H1 (cell line): ENCODE data around the gene ADAM12. TPM values are rescaled to one million over a fixed set of nuclear protein-coding genes. Genes with fewer than 3 reads are reported as not detected.

Source experiments
- CTCF ChIA-PET: fragments of 300-600 bp; sonication (Branson Sonifier 250); formaldehyde crosslinking; loops from one replicate; lab custom pipeline; 2021; ENCODE audit not compliant: partially characterized antibody; lab: Charles Lee
- POLR2A ChIA-PET: fragments of 300-600 bp; sonication (Branson Sonifier 250); formaldehyde crosslinking; loops from one replicate; lab custom pipeline; 2021; ENCODE audit warnings: inconsistent platforms; ENCODE audit not compliant: partially characterized antibody; lab: Charles Lee
- DNase-seq, 2 experiments: peaks; one replicate each; pipeline versions ENCODE4 v3.0.0 to v3.0.0-alpha.2; 2010 to 2022; ENCODE audit warnings: low spot score in 2 of 2, low read depth in 1 of 2, mixed read lengths in 1 of 2
- FAIRE-seq: peaks from 2 replicates; lab custom pipeline; 2011; peaks lifted over from hg19 to GRCh38; lab: Jason Lieb, UNC
- H2AFZ ChIP-seq: 2 replicates; pipeline ENCODE4 v1.8.1; 2012; ENCODE audit warnings: low read length, inconsistent platforms
- H2AK5ac ChIP-seq: 2 replicates; pipeline ENCODE4 v1.6.1; 2013; ENCODE audit warnings: low read depth, low read length
- H2BK120ac ChIP-seq: replicated peaks from 2 replicates; pipeline ENCODE3; 2013; ENCODE audit warnings: low read depth, low read length, inconsistent platforms
- H2BK12ac ChIP-seq: 2 replicates; pipeline ENCODE4 v1.6.1; 2013; ENCODE audit warnings: low read depth, low read length
- H2BK15ac ChIP-seq: 2 replicates; pipeline ENCODE4 v1.6.1; 2013; ENCODE audit warnings: low read length
- H2BK20ac ChIP-seq: 2 replicates; pipeline ENCODE4 v1.6.1; 2013; ENCODE audit warnings: low read length
- H2BK5ac ChIP-seq: 2 replicates; pipeline ENCODE4 v1.6.1; 2013; ENCODE audit warnings: low read depth, low read length
- H3K14ac ChIP-seq: 2 replicates; pipeline ENCODE4 v1.6.1; 2013; ENCODE audit warnings: inconsistent platforms; ENCODE audit not compliant: insufficient read length
- H3K18ac ChIP-seq: 2 replicates; pipeline ENCODE4 v1.6.1; 2013; ENCODE audit warnings: low read length; ENCODE audit errors: extremely low read depth
- H3K23ac ChIP-seq: 2 replicates; pipeline ENCODE4 v1.6.1; 2013; ENCODE audit warnings: inconsistent platforms; ENCODE audit not compliant: insufficient read length
- H3K23me2 ChIP-seq: 2 replicates; pipeline ENCODE4 v1.6.1; 2013; ENCODE audit warnings: low read depth, low read length
- H3K27ac ChIP-seq: 2 replicates; pipeline ENCODE4 v1.6.1; 2011; ENCODE audit warnings: low read depth, low read length, inconsistent platforms
- H3K27me3 ChIP-seq, 4 experiments: replicated peaks in 1 of 4; 1 replicate in 1 of 4; 2 replicates in 3 of 4; pipeline versions ENCODE4 v1.6.1 to v1.8.1; 2011 to 2013; ENCODE audit warnings: low read length in 3 of 4, mild to moderate bottlenecking in 3 of 4, inconsistent platforms in 2 of 4, mixed read lengths in 2 of 4, moderate library complexity in 1 of 4; ENCODE audit not compliant: control insufficient read depth in 3 of 4, insufficient read depth in 3 of 4; ENCODE audit errors: extremely low read depth in 1 of 4
- H3K36me3 ChIP-seq, 4 experiments: 2 replicates each; pipeline versions ENCODE4 v1.6.1 to v1.8.1; 2011 to 2013; ENCODE audit warnings: mild to moderate bottlenecking in 4 of 4, low read length in 3 of 4, moderate library complexity in 2 of 4, control low read depth in 1 of 4, inconsistent platforms in 1 of 4; ENCODE audit not compliant: insufficient read depth in 4 of 4, control insufficient read depth in 2 of 4
- H3K4ac ChIP-seq: replicated peaks from 2 replicates; pipeline ENCODE3; 2013; ENCODE audit warnings: low read length, low read depth, mixed read lengths, inconsistent platforms; ENCODE audit not compliant: insufficient read length
- H3K4me1 ChIP-seq, 4 experiments: replicated peaks in 1 of 4; 1 replicate in 1 of 4; 2 replicates in 3 of 4; pipeline versions ENCODE4 v1.6.1 to v1.8.1; 2011 to 2013; ENCODE audit warnings: low read length in 3 of 4, inconsistent platforms in 2 of 4, mixed read lengths in 1 of 4; ENCODE audit not compliant: insufficient read depth in 4 of 4, control insufficient read depth in 3 of 4
- H3K4me2 ChIP-seq, 2 experiments: 2 replicates each; pipeline versions ENCODE4 v1.6.1 to v1.8.1; 2011 to 2013; ENCODE audit warnings: low read depth in 2 of 2, low read length in 2 of 2, control low read depth in 1 of 2, inconsistent platforms in 1 of 2, mild to moderate bottlenecking in 1 of 2; ENCODE audit not compliant: insufficient read depth in 1 of 2
- H3K4me3 ChIP-seq, 4 experiments: fragments of 200-600, 300-600 bp in 1 of 4; sonication (generic), shearing (Covaris generic), sonication (Bioruptor Twin) in 1 of 4; 2 replicates each; pipeline versions ENCODE4 v1.5.1 to v1.8.1; 2011 to 2016; ENCODE audit warnings: low read length in 4 of 4, low read depth in 3 of 4, control low read depth in 2 of 4, inconsistent platforms in 2 of 4, mild to moderate bottlenecking in 2 of 4, mixed read lengths in 1 of 4, moderate library complexity in 1 of 4; ENCODE audit not compliant: insufficient read depth in 2 of 4; ENCODE audit errors: extremely low read depth in 1 of 4
- H3K56ac ChIP-seq: replicated peaks from 2 replicates; pipeline ENCODE3; 2013; ENCODE audit warnings: low read depth, mild to moderate bottlenecking, mixed read lengths, low read length, inconsistent platforms; ENCODE audit not compliant: insufficient read length
- H3K79me1 ChIP-seq: 2 replicates; pipeline ENCODE4 v1.6.1; 2013; ENCODE audit warnings: low read depth, low read length, control low read depth
- H3K79me2 ChIP-seq, 2 experiments: 2 replicates each; pipeline versions ENCODE4 v1.6.1 to v1.8.1; 2012 to 2013; ENCODE audit warnings: low read length in 2 of 2, mild to moderate bottlenecking in 2 of 2, inconsistent platforms in 1 of 2; ENCODE audit not compliant: insufficient read depth in 2 of 2, control insufficient read depth in 1 of 2
- H3K9ac ChIP-seq, 4 experiments: replicated peaks in 1 of 4; 1 replicate in 1 of 4; 2 replicates in 3 of 4; pipeline versions ENCODE4 v1.6.1 to v1.8.1; 2011 to 2013; ENCODE audit warnings: low read depth in 3 of 4, low read length in 3 of 4, control low read depth in 2 of 4, mild to moderate bottlenecking in 2 of 4, moderate library complexity in 2 of 4, inconsistent platforms in 1 of 4; ENCODE audit errors: extremely low read depth in 1 of 4
- H3K9me3 ChIP-seq, 2 experiments: 2 replicates each; pipeline versions ENCODE4 v1.6.1 to v1.8.1; 2012 to 2013; ENCODE audit warnings: mild to moderate bottlenecking in 2 of 2, moderate library complexity in 2 of 2, control low read depth in 1 of 2, inconsistent platforms in 1 of 2, low read depth in 1 of 2, low read length in 1 of 2, mixed read lengths in 1 of 2; ENCODE audit not compliant: insufficient read depth in 2 of 2
- H4K20me1 ChIP-seq, 2 experiments: replicated peaks in 1 of 2; 2 replicates each; pipeline versions ENCODE3 to v1.8.1; 2011 to 2013; ENCODE audit warnings: inconsistent platforms in 2 of 2, low read length in 2 of 2, mild to moderate bottlenecking in 1 of 2; ENCODE audit not compliant: insufficient read depth in 2 of 2, control insufficient read depth in 1 of 2
- H4K5ac ChIP-seq: 2 replicates; pipeline ENCODE4 v1.6.1; 2013; ENCODE audit warnings: low read length, low read depth, mixed read lengths, inconsistent platforms; ENCODE audit not compliant: insufficient read length
- H4K8ac ChIP-seq: 2 replicates; pipeline ENCODE4 v1.8.0; 2013; ENCODE audit warnings: mild to moderate bottlenecking, moderate library complexity, low read length, inconsistent platforms; ENCODE audit not compliant: insufficient read depth; ENCODE audit errors: extremely low read depth
- H4K91ac ChIP-seq: replicated peaks from 2 replicates; pipeline ENCODE3; 2013; ENCODE audit warnings: low read length, mixed read lengths, inconsistent platforms; ENCODE audit not compliant: insufficient read length
- GABPA ChIP-seq: IDR thresholded peaks from 2 replicates; pipeline ENCODE4 v1.6.1; 2011; ENCODE audit warnings: mild to moderate bottlenecking, low read length, moderate library complexity, borderline replicate concordance; ENCODE audit not compliant: insufficient read depth
- HDAC2 ChIP-seq, 2 experiments: fragments of 300-600 bp in 1 of 2; sonication (generic) in 1 of 2; IDR thresholded peaks; 2 replicates each; pipeline ENCODE4 v1.6.1; 2011 to 2012; ENCODE audit warnings: low read depth in 2 of 2, low read length in 2 of 2, mild to moderate bottlenecking in 2 of 2, moderate library complexity in 2 of 2, borderline replicate concordance in 1 of 2, inconsistent platforms in 1 of 2
- WGBS, 2 experiments: shearing (Covaris generic) in 1 of 2; methylation state at CpG; one replicate each; pipeline versions ENCODE4 v1.1.6 to v1.1.7; 2013 to 2015; ENCODE audit warnings: low lambda C conversion rate in 2 of 2, mixed read lengths in 2 of 2, inconsistent platforms in 1 of 2, low coverage in 1 of 2, missing lambda C conversion rate in 1 of 2; ENCODE audit not compliant: insufficient replicate concordance in 2 of 2, insufficient coverage in 1 of 2, insufficient read length in 1 of 2; ENCODE audit errors: extremely low coverage in 1 of 2, missing lambda C conversion rate in 1 of 2; 5-methylcytosine and 5-hydroxymethylcytosine counted together
- polyA plus RNA-seq, 7 experiments: library from polyadenylated mRNA; depleted of rRNA in 3 of 7; stranded (reverse) in 5 of 7; unstranded in 2 of 7; fragments of >200 nt in 5 of 7; fragments of 200-250 nt in 2 of 7; gene quantifications; 1 replicate in 5 of 7; 2 replicates in 1 of 7; 4 replicates in 1 of 7; pipeline versions ENCODE4 v1.2.1 to v1.2.3, GENCODE V29; 2011 to 2013; ENCODE audit warnings: missing spikeins in 2 of 7, mixed read lengths in 2 of 7
- total RNA-seq: library from RNA; stranded (reverse); fragmentation: NEBNext Ultra II Directional; extraction: Animal tissue kit (Norgen Biotek cat#: 25700); gene quantifications from 2 replicates; pipeline ENCODE4 v1.2.1, GENCODE V29; 2021

ADAM12 gene
- total and polyA plus RNA-seq, 2 of the 8 experiments (the other 6 are each of a cell fraction or from before 2014, with no cell fraction given): 0.07 to 0.17 TPM

DNA sequence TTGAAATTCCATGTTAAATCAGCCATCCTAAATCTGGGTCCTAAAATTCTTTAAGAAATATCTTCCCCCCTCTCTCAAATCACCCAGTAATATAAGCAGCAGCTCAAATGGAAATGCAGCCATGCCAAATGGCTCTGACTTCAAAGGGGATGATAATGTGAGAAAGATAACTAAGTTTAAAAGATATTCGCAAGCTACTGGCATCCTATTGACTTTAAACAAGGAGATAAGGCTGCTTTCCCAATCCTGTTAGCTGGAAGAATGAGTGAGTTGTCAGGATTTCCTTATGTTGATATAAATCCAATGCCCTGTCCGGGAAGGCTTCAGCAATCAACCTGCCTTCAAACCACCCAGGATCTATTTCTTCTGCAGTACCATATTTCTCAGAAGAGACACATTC is 320.0 kb downstream of the ADAM12 start:
- Histone ChIP-seq H2BK15ac (no peak overlapping the region), H3K9ac (no peak overlapping the region), H2BK12ac (no peak overlapping the region), H3K9me3 (no peaks in the 10 kb centered on the region), H3K27ac (no peak overlapping the region), H3K56ac (no peak overlapping the region), H3K14ac (no peak overlapping the region), H2BK5ac (no peak overlapping the region), H3K4me2 (no peak overlapping the region), H3K79me1 (no peaks in the 10 kb centered on the region), H4K91ac (no peak overlapping the region), H3K79me2 (no peaks in the 10 kb centered on the region), H4K20me1 (no peaks in the 10 kb centered on the region), H3K36me3 (no peaks in the 10 kb centered on the region), H3K18ac (no peak overlapping the region), H3K4me3 (no peak overlapping the region), H4K5ac (no peak overlapping the region), H3K4me1 (peaks cover 0 to 2% (median 0%) of the 10 kb centered on the region in 4 experiments; a peak in 1 of 7 replicates), H2AFZ (no peak overlapping the region), H2BK20ac (no peak overlapping the region), H3K23me2 (no peaks in the 10 kb centered on the region; the same call in 1 of the 2 replicates), H4K8ac (no peak overlapping the region), H3K4ac (no peak overlapping the region), H3K23ac (no peak overlapping the region), H2BK120ac (no peak overlapping the region), H2AK5ac (no peak overlapping the region), H3K27me3 (no peaks in the 10 kb centered on the region)
- 87% methylated on average over 2 of the region's 2 CpGs; no CpG with 5 or more reads in 1 of the 2 experiments for WGBS, 2 experiments
- ChIA-PET CTCF (interaction anchor here (1.0 kb wide), 1 partner anchor 96 kb away, joined by 3 read pairs; no protein-coding TSS in a partner anchor), POLR2A (no interaction called here)
- FAIRE-seq (no peak), DNase-seq (no peak)
- TF ChIP-seq HDAC2 (IDR thresholded peaks at IDR 0.05; ENCODE audit: borderline replicate concordance in 1 of 2, low read depth in 2 of 2, low read length in 2 of 2) (no peak), GABPA (no peak)
